HG02885 (cell line): Measurements from ENCODE around the gene DCDC1.

ENCODE experiments used
- ATAC-seq: cut with Tn5 transposase; IDR thresholded peaks from one replicate; pipeline ENCODE4 v1.9.1; 2021; ENCODE audit warnings: mild to moderate bottlenecking; ENCODE audit not compliant: unreplicated experiment, poor library complexity

Gene DCDC1

DNA sequence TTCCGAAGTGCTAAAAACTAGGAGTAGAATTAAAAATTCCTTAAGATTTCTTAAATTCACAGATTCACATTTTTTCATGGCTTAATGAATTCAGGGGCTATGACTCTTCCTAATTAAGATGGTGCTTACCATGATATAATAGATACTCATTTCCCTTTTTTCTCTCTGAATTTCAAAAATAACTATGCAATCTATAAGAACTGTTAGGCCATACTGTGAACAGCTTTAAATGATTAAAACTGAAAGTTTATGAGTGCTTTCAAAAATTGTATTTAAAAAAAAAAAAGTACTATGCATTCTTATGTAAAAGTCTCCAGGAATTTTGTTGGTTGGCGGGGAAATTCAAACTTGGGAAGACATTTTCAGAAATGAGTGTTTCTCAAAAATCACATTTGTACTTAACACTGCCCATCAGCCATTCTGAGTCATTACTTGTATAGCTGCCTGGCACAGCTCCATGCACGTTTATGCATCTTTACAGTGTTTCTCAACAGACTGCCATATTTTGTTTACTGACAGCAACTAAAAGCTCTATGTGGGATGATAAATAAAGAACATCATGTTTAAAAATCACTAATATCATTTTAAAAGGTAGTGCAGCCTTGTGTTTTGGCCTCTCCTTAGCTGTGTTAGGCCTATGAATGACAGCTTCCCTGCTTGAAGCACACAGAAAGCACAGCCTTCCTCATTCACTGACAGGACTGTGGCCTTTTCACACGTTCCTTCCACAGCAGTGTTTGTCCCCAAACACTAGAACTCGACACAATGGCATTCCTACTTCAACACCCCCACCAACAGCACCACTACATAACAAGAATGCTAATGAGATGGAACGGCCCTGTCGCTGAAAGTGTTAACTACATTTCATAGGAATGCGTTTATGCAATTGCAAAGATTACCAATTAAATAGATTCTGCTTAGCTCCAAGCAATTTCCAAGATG, 131.4 kb downstream of the DCDC1 start:
- peak; percentile 48 for ATAC-seq

DNA sequence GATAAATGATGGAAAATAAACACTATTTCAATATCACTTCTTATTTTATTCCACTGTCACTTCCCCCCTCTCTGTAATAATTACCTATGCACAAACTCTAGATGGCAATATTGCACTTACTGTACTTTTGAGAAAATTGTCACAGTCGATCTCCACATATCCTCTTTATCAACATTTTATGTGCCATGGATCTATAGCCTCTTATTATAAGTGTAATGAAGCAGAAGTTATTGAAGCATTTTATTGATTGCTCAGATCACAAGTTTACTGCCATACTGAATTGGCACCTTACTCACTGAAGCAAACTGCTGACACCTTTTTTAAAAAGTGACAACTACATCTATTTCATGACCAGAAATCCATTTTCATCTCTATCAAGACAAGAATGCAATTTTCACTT, 133.4 kb downstream of the DCDC1 start:
- peak; percentile 37 for ATAC-seq

DNA sequence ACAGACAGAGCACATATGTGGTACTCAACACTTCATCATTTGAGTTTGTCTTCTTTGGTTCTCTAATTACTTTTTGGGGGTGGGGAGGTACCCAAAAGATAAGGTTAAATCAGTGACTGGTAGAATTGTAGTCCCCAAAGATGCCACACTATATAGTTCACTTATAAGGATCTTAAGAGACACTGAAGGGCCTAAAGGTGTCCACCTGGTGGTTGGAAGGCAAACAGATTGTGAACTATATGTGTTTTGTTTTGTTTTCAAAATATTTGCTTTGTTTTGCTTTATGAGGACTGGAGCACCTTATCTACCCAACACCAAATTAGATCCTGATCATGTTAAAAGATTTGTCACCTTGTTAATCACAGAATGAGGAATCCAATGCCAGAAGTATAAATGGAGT, 136.1 kb downstream of the DCDC1 start:
- ATAC-seq: peak; percentile 46

DNA sequence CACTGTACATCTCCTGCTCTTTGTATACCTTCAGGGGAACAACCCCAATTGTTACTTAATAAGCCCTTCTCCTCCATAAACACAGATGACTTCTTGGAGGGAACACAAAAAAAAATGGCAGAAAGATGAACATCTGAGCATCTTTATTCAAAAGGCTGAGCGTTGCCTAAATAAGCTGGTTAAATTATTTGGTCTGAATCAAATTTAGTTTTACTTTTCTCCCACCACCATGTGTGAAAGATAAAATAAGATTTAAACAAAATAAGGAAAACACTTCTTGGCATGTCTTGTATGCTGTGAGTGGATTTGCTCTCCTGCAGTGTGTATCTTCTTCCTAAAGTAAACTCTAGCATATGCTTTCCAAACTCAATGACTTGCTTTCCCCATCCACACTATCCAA, 137.9 kb downstream of the DCDC1 start:
- ATAC-seq: no peak

DNA sequence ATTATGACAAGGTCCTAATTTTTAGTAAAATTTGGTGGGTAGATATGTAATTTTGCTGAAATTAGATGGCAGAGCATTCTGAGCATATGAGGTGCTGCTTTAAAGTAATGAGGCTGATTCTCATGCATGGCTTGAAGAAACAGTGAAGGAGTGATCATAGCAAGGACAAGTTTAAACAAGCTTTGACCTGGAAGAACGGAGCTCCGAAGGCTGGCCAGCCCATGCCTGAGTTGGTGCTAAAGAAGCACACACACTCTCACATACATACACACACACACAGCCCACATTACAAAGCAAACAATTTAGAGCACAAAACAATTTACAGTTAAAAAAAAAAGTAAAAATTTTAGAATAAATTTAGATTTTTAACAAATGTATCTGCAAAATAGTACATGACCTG, 150.7 kb downstream of the DCDC1 start:
- ATAC-seq: no peak

DNA sequence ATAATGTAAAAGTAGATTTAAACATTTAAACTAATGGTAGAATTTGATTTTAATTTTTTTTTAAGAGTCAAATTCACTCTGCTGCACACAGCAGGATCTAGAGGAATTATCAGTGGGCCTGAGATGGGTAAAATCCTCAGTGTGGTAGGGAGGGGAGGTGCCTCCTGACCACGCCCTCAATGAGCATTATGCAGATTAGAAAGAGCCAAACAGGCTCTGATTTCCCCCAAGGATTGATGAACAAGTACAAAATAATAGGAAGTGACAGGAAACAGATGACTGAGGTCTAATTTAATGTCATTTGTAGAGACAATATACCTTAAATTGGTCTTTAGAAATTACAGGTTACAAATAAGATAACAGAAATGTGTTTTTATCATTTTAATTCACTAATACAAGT, 155.2 kb downstream of the DCDC1 start:
- ATAC-seq: no peak

DNA sequence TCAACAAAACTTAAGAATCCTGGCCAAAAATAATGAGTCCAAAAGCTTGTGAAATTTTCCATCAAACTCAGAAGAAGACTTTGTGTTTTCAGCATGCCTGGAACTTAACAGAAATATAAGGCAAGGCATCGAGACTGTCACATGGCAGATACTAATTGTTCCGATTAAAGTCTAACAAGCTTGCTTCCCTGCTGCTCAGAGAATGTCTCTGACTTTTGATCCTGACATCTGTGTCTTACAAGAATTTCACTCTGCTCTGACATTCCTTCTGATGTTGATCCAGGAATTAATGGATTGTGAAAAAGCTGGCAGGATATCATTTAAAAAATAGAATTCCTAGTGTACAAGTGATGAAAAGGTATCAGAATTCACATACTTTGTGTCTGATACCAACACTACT, 170.2 kb downstream of the DCDC1 start:
- ATAC-seq: no peak

DNA sequence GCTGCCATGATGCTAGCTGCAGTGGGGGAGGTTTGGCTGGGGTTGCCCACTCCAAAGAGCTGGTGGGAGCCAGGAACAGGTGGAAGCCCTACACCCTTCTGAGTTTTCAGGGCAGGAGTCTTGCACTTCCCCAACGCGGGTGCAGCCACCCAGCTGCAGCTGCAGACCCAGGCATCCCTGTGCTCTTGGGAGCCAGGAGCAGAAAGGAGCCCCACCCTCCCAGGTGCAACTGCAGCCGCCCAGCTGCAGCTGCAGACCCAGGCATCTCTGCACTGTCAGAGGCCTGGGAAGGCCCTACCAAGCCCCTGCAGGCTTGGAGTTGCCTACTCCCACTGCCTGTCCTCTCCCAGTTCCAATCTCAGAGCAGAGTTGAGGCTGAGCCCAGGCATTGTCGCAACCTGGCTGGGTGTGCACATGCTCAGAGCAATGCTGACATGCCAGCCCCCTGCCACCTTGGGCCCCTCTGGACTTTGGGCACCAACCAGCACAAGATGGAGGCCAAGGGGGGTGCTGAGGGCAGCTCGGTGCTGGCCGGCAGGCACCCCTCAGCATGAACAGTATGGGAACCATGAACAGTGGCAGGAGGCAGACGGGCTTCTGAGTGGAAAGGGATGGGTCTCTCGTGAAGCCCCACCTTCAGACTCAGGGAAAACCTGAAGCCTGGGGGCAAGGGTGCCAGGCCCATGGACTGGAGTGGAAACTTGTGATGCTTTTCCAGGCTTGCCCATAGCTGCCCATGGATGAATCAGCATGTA, 195.4 kb downstream of the DCDC1 start:
- ATAC-seq: no peak

DNA sequence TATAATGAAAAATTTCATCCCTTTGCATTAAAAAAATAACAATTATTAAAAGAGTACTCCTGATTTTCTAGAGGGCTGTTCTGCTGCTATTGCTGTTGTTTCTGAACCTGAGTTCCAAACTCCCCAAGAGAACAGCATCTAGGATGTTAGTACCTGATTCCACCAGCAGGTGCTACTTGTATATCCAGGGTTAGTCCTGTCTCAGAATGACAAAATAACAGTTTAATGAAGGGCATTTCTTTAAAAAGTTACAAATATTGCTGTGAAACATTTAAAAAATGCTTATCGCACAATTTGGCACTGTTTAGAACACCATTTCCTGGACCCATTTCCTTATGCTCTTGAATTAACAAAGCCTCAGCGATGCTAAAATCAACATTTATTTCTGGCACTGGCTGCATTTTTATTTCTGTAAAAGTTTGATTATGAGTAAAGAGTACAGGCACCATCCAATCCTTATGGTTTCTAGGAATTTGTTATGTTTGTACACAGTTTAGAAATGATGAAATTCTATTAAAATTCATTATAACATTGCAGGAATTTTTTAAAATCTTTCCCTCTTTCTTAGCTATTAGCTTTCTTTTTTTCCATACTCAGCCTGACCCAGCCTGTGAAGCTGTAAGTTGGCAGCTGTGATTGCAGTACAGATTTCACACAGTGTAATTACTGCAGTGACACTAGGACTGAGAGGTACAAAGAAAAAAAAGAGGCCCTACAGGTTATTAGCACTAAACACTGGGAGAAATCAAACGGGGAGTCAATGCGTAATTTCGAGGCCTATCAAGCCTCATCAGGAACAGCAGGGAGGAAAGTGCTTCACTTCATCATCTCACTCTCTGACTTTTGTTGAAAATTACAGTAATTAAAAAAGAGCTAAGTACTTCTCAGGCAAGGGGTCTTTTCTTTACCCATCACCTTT, 208.8 kb downstream of the DCDC1 start:
- ATAC-seq: peak; percentile 75

DNA sequence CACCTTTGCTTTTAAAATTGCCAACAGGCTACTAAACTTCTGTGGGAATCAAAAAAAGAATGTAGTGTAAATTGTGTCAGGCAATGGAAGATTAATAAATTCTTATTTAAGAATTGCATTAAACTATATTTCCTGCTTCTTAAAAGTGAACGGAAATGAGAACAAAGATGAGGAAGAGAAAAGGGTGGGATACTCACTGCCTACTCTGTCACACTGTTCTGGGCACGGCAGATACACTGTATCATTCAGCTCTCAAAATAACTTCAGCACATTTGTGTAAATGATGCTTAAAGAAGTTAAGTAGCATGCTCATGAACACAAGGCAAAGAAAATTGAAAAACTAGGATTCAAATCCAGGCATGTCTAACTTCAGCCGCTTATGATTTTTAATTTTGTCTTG, 218.7 kb downstream of the DCDC1 start:
- no peak for ATAC-seq

DNA sequence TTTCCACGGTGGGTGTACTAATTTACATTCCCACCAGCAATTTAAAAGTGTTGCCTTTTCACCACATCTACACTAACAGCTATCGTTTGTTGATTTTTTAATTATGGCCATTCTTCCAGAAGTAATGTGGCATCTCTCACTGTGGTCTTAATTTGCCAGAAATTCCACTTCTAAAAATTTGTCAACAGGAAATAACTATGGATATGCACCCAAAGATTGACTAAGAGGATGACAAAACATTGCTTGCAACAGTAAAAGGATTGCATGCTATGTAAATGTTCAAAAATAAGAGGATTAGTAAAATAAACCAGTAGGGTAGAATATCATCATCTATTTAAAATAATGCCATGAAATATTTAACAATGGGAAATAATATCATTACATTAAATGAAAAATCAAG, 219.5 kb downstream of the DCDC1 start:
- ATAC-seq: no peak

DNA sequence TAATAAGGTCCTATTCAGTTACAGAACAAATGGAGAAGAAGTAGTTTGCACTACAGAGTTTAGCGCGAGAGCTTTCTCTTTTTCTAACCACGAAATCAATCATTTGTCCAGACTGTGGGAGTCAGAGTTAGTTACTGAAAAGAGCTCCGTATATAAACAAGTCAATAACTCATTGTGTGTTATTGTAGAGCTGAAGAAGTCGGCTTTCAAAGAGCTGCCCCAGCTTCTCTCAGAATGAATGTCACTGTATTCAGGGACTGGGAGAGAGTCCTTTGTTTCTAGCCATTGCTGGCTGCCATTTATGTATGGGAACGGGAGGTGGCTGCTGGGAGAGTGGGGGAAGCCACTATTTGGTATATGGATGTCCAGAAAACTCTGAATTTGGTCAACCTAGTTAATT, 227.8 kb downstream of the DCDC1 start:
- ATAC-seq: no peak

DNA sequence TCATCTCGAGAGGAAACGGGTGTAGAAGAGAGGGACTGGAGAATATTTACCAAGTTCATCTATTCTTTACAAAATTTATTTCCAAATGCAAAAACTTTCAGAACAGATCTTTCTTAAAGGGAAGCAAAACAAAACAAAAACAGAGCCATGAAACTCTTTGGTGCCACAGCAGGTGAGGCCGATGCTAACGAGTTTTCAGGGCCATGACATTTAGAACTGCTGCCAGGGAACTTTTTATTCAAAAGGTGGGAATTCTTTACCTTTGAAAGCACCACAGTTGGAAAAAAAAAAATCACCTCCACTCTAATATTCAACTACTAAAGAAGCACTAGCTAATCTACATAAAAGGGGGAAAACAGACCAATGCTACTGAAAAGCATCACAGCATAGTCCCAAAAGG, 230.1 kb downstream of the DCDC1 start:
- ATAC-seq: no peak

DNA sequence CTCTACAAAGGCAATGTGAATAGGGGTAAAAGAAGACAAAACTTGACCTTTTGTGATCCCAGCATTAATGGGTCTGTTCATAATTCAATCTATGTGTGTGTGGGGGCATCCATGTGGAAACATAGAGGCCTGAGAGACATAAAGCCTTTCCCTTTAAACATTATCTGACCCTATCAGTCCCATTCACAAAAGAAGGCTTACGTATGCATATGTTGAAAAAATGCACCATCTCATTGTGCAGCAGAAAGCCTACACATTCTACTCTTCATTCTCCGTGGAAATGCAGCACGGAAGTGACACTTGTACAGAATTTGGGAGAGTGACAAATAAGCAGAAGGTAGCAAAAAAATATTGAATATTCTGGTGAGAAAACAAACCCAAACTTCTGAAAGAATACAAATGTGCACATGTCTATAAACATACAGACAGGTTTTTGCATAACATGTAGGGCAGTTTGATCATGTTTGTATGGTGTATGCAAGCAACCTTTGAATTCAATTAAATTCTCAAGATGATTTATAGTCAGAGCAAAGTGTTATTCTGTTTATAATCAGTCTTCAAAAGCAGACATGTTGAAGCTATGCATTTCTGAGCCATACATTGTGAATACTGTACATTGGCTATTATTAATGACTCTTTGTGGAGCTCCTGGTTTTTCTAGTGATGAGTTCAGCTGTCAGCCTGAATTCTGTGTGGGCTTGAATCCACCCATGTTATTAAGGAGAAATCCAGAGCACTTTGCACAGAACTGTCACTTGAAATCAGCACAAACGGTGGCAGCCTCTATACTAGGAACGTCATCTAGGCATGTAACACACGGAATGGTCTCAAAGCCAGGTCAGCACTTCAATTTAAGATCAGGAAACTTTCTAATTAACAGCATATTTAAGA, 236.8 kb downstream of the DCDC1 start:
- no peak for ATAC-seq

DNA sequence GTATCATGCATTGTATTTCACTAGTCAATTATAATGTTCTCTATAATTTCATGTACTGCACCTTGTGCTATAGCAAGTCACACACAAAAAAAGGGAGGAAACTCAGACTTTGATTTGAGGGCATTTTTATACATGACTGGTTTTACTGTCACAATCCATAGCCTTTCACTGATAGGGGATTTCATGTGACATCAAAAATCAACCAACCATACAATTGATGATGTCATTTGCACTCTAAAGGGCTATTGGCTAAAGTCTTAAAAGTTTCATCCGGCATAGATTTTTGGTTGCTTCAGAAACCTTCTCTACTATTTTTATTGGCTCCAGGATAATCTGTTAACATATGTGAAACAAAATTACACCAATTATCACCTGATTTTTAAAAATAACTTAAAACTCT, 237.8 kb downstream of the DCDC1 start:
- no peak for ATAC-seq

DNA sequence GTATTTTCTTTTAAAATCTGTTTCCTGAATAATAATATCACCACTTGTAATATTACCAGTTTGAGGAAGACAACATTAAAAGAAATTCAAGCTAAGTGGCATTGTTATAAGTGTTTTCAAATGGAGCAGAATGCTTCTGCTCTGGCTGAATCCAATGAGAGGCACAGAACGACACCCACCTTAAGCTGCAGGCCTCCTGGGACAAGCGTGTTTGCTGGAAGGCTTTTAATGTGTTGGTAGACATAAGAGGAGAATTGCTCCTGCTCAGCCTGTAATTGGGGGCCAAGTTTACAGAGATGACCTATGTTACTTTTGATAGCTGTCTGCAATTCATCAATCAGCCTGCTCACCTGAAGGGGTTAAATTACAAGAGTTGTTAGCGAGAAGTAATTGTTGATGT, 242.2 kb downstream of the DCDC1 start:
- ATAC-seq: no peak

DNA sequence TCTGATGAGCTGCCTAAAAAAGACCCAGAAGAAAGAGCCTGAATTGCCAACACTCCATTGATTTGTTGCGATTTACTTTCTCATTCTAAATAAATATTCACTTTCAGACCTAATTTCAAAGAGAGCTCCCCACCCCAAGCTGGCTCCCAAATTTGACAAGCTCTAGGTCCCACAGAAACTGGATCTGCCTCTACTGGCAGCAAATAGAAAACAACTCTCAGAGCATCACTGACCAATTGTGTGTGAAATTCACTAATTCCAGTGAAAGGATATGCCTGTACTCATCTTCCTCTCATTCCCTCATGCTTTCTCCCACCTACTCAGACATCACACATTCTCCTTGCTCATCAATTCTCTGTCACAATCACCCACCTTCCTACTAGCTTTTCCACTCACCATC, 249.1 kb downstream of the DCDC1 start:
- ATAC-seq: no peak

DNA sequence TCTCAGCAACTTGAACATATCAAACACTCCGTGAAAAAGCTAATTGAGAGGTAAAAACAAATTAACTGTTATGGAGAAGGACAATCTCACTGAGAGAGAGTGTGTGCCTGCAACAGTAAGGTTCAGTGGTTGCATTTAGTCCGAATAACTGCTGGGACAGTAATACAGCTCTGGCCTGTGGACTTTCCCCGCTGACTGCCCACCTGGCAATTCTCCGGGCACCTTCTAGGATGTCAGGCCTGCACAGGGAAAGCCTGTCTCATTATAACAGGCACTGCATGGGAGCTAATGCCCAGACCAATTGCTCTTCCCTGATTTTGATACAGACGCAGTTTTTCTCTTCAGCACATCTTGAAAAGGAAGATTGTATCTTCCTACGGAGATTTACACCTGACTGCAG, 251.0 kb downstream of the DCDC1 start:
- no peak for ATAC-seq

DNA sequence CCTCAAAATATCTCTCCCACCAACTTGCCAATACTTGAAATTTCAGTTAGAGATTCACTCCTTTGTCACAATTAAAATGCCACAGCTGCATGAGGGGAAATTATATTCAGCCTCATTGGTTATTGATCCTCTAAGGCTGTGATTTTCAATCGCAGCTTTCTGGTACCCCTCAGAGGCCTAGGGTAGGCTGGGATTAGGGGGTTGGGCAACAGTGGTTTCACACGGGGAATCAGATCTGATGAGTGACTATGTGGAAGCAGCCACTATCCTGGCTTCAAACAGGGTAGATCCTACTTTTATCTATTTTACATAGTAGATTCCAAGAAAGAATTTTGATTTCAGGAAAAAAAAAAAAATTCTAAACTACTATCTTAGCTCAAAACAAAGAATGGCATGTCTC, 252.5 kb downstream of the DCDC1 start:
- ATAC-seq: no peak

DNA sequence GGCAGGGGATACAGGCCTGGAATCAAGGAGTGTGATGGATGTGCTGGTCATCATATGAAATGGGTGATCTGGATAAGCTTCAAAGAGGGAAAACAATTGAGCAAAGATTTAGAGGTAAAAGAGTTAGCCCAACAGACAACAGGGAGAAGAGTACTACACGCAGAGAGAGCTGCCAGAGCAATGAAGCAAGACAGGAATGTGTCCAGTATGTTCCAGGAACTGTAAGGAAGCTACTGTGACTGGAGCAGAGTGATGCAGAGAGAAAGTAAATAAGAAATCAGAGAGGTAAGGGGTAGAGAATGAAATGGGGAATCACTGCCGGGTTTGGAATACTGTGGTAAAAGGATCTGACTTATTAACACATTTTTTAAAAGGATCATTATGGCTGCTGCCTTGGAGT, 255.1 kb downstream of the DCDC1 start:
- no peak for ATAC-seq
